Fibroblast of lung (primary cell): Measurements from ENCODE around the gene SYNJ1. TPM values are rescaled to one million over a fixed set of nuclear protein-coding genes. Genes with fewer than 3 reads are reported as not detected.

Experiments
- DNase-seq, 2 donors: peaks; one replicate each; pipeline versions ENCODE4 v3.0.0 to v3.0.0-alpha.2; 2010; ENCODE audit warnings: low read depth in 2 of 2
- H2AFZ ChIP-seq: 2 replicates; pipeline ENCODE4 v1.5.1; 2012; ENCODE audit warnings: low read length, control low read depth, inconsistent platforms
- H3K27ac ChIP-seq: 2 replicates; pipeline ENCODE4 v1.5.1; 2011; ENCODE audit warnings: low read length, control low read depth; ENCODE audit not compliant: insufficient read depth
- H3K27me3 ChIP-seq: 2 replicates; pipeline ENCODE4 v1.5.1; 2011; ENCODE audit warnings: mild to moderate bottlenecking, low read length; ENCODE audit not compliant: control insufficient read depth, insufficient read depth
- H3K36me3 ChIP-seq: 2 replicates; pipeline ENCODE4 v1.5.1; 2011; ENCODE audit warnings: low read length; ENCODE audit not compliant: control insufficient read depth, insufficient read depth
- H3K4me1 ChIP-seq: 2 replicates; pipeline ENCODE4 v1.5.1; 2011; ENCODE audit warnings: low read length; ENCODE audit not compliant: control insufficient read depth, insufficient read depth; ENCODE audit errors: extremely low read depth
- H3K4me2 ChIP-seq: 2 replicates; pipeline ENCODE4 v1.5.1; 2011; ENCODE audit warnings: low read length, control low read depth; ENCODE audit not compliant: insufficient read depth; ENCODE audit errors: extremely low read depth
- H3K4me3 ChIP-seq, 4 experiments: fragments of 200-600 bp in 1 of 4; sonication (generic) in 1 of 4; replicated peaks in 1 of 4; 2 replicates each; pipeline ENCODE4 v1.5.1; 2011 to 2016; ENCODE audit warnings: low read length in 4 of 4, low read depth in 3 of 4, mild to moderate bottlenecking in 3 of 4, control low read depth in 2 of 4, inconsistent platforms in 1 of 4, mixed read lengths in 1 of 4; ENCODE audit not compliant: insufficient read depth in 1 of 4; ENCODE audit errors: control extremely low read depth in 1 of 4
- H3K79me2 ChIP-seq: 2 replicates; pipeline ENCODE4 v1.5.1; 2012; ENCODE audit warnings: mild to moderate bottlenecking, low read length, inconsistent platforms; ENCODE audit not compliant: control insufficient read depth, insufficient read depth
- H3K9ac ChIP-seq: 2 replicates; pipeline ENCODE4 v1.5.1; 2011; ENCODE audit warnings: mild to moderate bottlenecking, low read length, control low read depth; ENCODE audit not compliant: insufficient read depth
- H3K9me3 ChIP-seq: 2 replicates; pipeline ENCODE4 v1.5.1; 2012; ENCODE audit warnings: low read depth, low read length; ENCODE audit not compliant: control insufficient read depth, insufficient read depth
- H4K20me1 ChIP-seq: 2 replicates; pipeline ENCODE4 v1.5.1; 2011; ENCODE audit warnings: low read length; ENCODE audit not compliant: control insufficient read depth, insufficient read depth; ENCODE audit errors: extremely low read depth
- CTCF ChIP-seq, 2 donors: IDR thresholded peaks in 1 of 2; conservative IDR thresholded peaks in 1 of 2; 1 replicate in 1 of 2; 2 replicates in 1 of 2; pipeline ENCODE4 v1.5.1; 2011 to 2012; ENCODE audit warnings: low read length in 2 of 2, control low read depth in 1 of 2, inconsistent platforms in 1 of 2, low read depth in 1 of 2, mild to moderate bottlenecking in 1 of 2
- EZH2 ChIP-seq: IDR thresholded peaks from 2 replicates; pipeline ENCODE4 v1.5.1; 2012; ENCODE audit warnings: low read length, control low read depth, mild to moderate bottlenecking; ENCODE audit errors: missing control alignments
- polyA plus RNA-seq, 2 donors: library from polyadenylated mRNA; depleted of rRNA in 1 of 2; stranded (reverse) in 1 of 2; unstranded in 1 of 2; fragments of >200 nt; gene quantifications; 2 replicates each; pipeline ENCODE4 v1.2.1, GENCODE V29; 2011 to 2012; ENCODE audit warnings: missing spikeins in 1 of 2
- total RNA-seq: library from RNA; depleted of rRNA; stranded (reverse); fragments of >200 nt; gene quantifications from 2 replicates; pipeline ENCODE4 v1.2.1, GENCODE V29; 2014

Gene SYNJ1
- total and polyA plus RNA-seq, 2 donors (not counting 1 experiment from before 2014, with no cell fraction given), result 6.1 to 10.4 TPM

- H3K9ac ChIP-seq, result peak overlapping the region; percentile 90
- H3K79me2 ChIP-seq, result peaks cover 6% of the 10 kb centered on the region
- peaks cover 2% of the 10 kb centered on the region for H3K4me1 ChIP-seq
- H3K9me3 ChIP-seq, result no peaks in the 10 kb centered on the region
- H4K20me1 ChIP-seq, result no peaks in the 10 kb centered on the region
- peak overlapping the region; percentile 87 for H3K27ac ChIP-seq
- H3K4me2 ChIP-seq, result peak overlapping the region; percentile 95
- no peaks in the 10 kb centered on the region for H3K36me3 ChIP-seq
- no peak for TF ChIP-seq CTCF (conservative IDR thresholded peaks at IDR 0.05 in 1 of 2, IDR thresholded peaks at IDR 0.05 in 1 of 2; ENCODE audit: low read depth in 1 of 2, low read length in 2 of 2)
- no peak for TF ChIP-seq EZH2
- H3K27me3 ChIP-seq, result no peaks in the 10 kb centered on the region
- H2AFZ ChIP-seq, result peak overlapping the region; percentile 64
- peak overlapping the region; percentile 68 to 98 (median 82) for H3K4me3 ChIP-seq
- DNase-seq, result peak; percentile 20 to 21
Measured at GRCh38 chr21:32726839-32727686, 750 bp downstream of the SYNJ1 start.

DNA sequence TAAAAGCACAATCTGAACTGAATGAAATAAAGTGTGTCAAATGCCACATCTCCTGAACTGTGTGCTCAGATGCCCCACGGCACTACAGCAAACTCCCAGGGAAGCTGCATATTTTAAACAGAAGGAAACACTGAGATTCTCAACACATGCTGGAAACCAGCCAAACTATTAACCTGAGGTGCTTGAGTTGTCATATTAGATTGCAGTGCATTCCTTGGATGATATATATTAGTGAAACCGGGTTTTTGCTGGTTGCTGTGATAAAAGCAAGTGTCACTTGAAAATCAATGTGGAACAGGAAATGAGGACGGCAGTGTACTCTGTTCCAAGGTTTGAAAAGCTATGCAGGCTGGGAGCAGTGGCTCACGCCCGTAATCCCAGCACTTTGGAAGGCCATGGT is 8.7 kb downstream of the SYNJ1 start:
- Histone ChIP-seq H3K4me2 (no peak overlapping the region), H3K27me3 (no peaks in the 10 kb centered on the region), H2AFZ (no peak overlapping the region), H3K9me3 (no peaks in the 10 kb centered on the region), H3K79me2 (no peaks in the 10 kb centered on the region), H3K4me1 (no peaks in the 10 kb centered on the region), H3K4me3 (no peak overlapping the region), H3K27ac (no peak overlapping the region), H3K9ac (peak overlapping the region; percentile 1), H3K36me3 (no peaks in the 10 kb centered on the region), H4K20me1 (no peaks in the 10 kb centered on the region)
- no peak for DNase-seq
- TF ChIP-seq EZH2 (no peak), CTCF (conservative IDR thresholded peaks at IDR 0.05 in 1 of 2, IDR thresholded peaks at IDR 0.05 in 1 of 2; ENCODE audit: low read depth in 1 of 2, low read length in 2 of 2) (no peak)

DNA sequence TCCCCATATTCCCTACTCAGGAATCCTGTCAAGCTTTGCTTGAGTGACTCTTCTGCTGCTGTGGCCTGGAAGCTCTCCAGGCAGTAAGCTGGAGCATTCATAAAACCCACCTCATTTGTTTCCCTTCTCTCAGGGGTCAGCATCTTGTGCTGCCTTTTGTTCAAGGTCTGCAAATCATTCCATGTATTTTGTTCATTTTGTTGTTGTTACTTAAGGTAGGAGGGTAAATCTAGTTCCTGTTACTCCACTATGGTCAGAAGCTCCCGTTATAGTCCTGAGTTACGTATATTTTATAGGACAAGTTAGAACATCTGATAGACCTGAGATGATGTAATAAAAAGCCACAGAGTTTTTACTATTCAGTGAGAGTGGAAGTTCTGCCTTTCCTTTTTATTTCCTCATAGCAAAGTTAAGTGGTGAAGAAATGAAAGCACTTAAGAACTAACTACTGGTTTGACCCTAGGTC is 9.9 kb downstream of the SYNJ1 start:
- H3K4me3 ChIP-seq, result no peak overlapping the region
- H3K79me2 ChIP-seq, result no peaks in the 10 kb centered on the region
- peak in 1 of 2 donors; percentile 55 for DNase-seq
- H3K4me2 ChIP-seq, result no peak overlapping the region
- TF ChIP-seq CTCF (conservative IDR thresholded peaks at IDR 0.05 in 1 of 2, IDR thresholded peaks at IDR 0.05 in 1 of 2; ENCODE audit: low read depth in 1 of 2, low read length in 2 of 2) (no peak), EZH2 (no peak)
- no peak overlapping the region for H3K9ac ChIP-seq
- no peak overlapping the region for H3K27ac ChIP-seq
- no peaks in the 10 kb centered on the region for H3K36me3 ChIP-seq
- H2AFZ ChIP-seq, result no peak overlapping the region
- H3K27me3 ChIP-seq, result no peaks in the 10 kb centered on the region
- H3K9me3 ChIP-seq, result no peaks in the 10 kb centered on the region
- H4K20me1 ChIP-seq, result no peaks in the 10 kb centered on the region
- H3K4me1 ChIP-seq, result no peaks in the 10 kb centered on the region
